ENCODE data around the gene TK1.

TK1 gene

DNA sequence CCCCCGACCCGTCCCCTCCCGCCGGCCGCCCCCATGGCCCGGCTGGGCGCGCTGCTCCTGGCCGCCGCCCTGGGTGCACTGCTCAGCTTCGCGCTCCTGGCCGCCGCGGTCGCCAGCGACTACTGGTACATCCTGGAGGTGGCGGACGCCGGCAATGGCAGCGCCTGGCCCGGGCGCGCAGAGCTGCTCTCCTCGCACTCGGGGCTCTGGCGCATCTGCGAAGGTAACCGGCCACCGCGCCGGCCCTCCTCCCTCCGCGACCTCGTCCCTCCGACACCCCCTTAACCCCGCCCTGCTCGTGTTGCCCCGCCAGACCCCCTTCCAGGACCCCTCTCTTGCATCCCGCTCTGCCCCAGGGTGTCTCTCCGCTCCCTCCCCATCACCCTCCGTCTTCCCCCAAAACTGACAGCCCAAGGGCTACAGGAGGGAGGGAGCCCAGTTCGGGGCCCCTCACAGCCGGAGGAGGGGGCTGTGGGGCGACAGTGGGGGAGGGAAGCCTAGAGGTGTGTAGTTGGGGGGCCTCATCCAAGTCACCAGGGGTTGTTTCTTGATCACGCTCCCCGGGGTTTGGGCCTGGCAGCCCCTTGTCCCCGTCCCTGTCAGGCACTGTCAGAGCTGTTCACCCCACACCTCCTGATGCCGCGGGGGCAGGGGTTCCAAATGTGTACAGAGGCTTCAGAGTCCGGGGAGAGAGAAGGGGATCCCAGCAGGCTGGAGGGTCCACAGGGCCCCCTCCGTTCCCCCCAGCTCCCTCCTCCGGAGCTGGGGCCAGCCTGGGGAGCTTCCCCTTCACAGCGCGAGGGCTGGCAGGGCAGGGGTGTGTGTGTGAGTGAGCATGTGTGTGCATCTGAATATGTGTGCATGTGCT is 45.4 kb upstream of the TK1 start:
- DNase-seq (ENCODE audit: low read depth): no peak
- TF ChIP-seq, protein P1, sequence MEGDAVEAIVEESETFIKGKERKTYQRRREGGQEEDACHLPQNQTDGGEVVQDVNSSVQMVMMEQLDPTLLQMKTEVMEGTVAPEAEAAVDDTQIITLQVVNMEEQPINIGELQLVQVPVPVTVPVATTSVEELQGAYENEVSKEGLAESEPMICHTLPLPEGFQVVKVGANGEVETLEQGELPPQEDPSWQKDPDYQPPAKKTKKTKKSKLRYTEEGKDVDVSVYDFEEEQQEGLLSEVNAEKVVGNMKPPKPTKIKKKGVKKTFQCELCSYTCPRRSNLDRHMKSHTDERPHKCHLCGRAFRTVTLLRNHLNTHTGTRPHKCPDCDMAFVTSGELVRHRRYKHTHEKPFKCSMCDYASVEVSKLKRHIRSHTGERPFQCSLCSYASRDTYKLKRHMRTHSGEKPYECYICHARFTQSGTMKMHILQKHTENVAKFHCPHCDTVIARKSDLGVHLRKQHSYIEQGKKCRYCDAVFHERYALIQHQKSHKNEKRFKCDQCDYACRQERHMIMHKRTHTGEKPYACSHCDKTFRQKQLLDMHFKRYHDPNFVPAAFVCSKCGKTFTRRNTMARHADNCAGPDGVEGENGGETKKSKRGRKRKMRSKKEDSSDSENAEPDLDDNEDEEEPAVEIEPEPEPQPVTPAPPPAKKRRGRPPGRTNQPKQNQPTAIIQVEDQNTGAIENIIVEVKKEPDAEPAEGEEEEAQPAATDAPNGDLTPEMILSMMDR (IDR thresholded peaks at IDR 0.05; ENCODE audit: control insufficient read depth, insufficient read depth, low read depth, low read length, missing control alignments): no peak
- no peak overlapping the region for H3K4me3 ChIP-seq (ENCODE audit: control insufficient read depth, low read depth, low read length)

DNA sequence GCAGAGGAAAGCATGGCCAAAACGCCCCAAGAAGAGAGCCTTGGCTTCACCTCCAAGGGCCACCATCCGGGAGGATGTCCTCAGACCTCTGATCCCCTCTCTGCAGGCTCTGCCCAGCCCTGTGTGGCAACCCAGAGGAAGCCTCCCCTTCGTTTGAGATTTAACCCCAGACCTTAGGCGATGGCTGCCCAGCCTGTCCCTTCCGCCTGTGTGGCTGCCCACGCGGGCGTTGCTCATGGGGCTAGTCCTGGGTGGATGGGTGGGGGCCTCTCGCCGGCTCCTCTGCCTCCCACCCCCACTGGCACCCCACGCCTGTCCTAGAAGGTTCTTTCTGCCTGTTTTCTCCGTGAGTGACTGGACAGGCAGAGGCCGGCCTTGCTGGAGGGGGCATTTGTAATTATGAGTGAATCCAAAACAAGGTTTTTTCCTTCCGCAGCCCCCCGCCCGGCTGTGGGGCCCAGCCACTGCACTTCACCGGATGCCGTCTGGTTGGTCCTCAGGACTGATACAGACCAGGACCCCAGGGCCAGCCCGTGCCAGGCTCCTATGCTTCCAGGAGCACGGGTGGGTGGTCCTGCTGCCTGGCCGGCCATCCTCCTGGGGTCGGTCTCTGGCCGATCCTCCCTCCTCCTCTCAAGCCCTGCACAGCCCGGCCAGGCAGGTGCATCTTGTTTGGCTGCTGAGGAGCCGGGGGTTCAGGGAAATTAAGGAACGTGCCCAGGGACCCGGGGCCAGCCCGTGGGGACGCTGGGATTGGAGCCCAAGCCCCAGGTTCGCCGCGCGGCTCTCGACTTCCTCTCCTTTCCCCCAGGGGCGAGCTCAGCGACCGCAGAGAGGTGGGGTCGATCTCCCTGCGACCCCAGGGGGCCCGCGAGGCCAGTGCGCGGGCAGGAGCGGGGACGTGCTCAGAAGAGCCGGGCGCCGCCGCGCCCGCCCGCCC is 44.4 kb upstream of the TK1 start, which contains the start of gene TMEM235:
Gene TMEM235 (plus strand): TSS at position 636 of the 940 bp plus-strand sequence. CDS start 393 bp downstream, outside the sequence.
- H3K4me3 ChIP-seq (ENCODE audit: control insufficient read depth, low read depth, low read length): no peak within 1 kb of the TSS
- TF ChIP-seq, protein P1 (IDR thresholded peaks at IDR 0.05; ENCODE audit: control insufficient read depth, insufficient read depth, low read depth, low read length, missing control alignments): no peak
- no peak for DNase-seq (ENCODE audit: low read depth)

DNA sequence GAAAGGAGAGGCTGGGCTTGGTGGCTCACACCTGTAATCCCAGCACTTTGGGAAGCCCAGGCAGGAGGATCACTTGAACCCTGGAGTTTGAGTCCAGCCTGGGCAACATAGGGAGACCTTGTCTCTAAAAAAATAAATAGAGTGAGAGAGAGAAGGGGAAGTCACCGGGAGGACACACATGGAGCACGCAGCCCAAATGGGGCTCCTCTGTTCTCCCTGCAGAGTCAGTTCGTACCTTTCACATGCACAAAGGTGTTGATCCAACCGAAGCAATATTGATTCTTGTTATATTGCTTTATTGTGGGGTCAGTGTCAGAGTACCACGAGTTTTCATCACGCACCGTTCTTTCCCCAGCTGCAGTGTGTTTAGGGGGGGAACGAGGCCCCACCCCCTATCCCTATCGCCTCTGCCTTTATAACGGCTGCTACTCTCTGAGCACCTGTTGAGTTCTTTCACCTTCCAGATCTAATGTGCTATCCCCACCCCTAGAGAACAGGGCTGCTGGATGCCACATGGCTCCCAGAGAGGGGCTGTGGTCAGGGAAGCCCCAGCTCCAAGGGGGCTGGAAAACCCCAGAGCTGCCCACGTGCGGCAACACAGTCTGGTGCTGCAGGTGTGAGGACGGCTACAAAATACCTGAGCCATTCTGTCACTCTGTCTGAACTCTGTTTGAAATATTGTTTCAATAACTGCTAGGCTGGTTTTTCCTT is 43.6 kb upstream of the TK1 start:
- no peak for DNase-seq (ENCODE audit: low read depth)
- H3K4me3 ChIP-seq (ENCODE audit: control insufficient read depth, low read depth, low read length): no peak overlapping the region
- TF ChIP-seq, protein P1 (IDR thresholded peaks at IDR 0.05; ENCODE audit: control insufficient read depth, insufficient read depth, low read depth, low read length, missing control alignments): no peak

DNA sequence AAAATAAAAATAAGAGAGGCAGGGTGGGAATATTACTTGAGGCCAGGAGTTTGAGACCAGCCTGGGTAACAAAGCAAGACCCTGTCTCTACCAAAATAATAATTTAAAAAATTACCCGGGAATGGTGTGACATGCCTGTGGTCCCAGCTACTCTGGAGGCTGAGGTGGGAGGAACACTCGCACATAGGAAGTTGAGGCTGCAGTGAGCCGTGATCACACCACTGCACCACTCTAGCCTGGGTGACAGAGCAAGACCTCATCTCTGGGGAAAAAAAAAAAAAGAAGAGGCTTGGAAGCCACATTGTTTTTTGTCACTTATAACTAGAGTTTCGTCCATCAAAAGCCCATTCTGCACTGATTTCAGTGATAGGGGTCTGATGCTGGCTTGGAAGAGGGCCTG is 41.3 kb upstream of the TK1 start:
- no peak for DNase-seq (ENCODE audit: low read depth)
- TF ChIP-seq, protein P1 (IDR thresholded peaks at IDR 0.05; ENCODE audit: control insufficient read depth, insufficient read depth, low read depth, low read length, missing control alignments): no peak
- no peak overlapping the region for H3K4me3 ChIP-seq (ENCODE audit: control insufficient read depth, low read depth, low read length)

DNA sequence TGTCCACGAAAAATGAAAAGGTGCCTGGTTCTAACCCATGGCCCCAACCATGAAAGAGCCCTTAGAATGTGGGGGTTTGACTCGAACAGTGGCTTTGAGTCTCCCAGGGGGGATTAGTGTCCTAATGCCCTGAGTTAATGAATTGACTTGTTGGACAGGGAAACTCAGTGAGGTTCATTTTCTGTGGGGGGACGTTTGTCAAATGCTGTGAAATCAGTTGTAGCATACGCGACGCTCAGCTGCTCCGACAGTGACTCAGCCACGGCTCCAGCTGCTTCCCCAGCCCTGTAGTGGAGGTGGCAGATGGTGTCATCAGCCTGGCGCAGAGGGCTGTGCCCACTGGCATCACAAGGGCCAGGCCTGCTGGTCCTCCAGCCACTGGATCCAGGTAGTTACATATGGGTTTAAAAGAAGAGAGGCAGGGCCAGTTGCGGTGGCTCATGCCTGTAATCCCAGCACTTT is 40.6 kb upstream of the TK1 start:
- TF ChIP-seq, protein P1 (IDR thresholded peaks at IDR 0.05; ENCODE audit: control insufficient read depth, insufficient read depth, low read depth, low read length, missing control alignments): no peak
- no peak overlapping the region for H3K4me3 ChIP-seq (ENCODE audit: control insufficient read depth, low read depth, low read length)
- no peak for DNase-seq (ENCODE audit: low read depth)
